GM12878 (cell line): ENCODE results near the gene USP37. TPM values are rescaled to one million over a fixed set of nuclear protein-coding genes. Genes with fewer than 3 reads are reported as not detected.

ENCODE experiments used
- ATAC-seq: fragments of 200-7000 bp; cut with Tn5 transposase; 3 replicates; pipeline ENCODE4 v1.9.1; 2020; ENCODE audit warnings: mild to moderate bottlenecking, moderate library complexity
- BruUV-seq: library from RNA; stranded (reverse); fragments of 400-500 nt; replicated peaks from 2 replicates; lab custom pipeline; 2021; lab: Mats Ljungman, UMichigan
- CTCF ChIA-PET: fragments of 300-600 bp; sonication (Branson Sonifier 250); formaldehyde crosslinking; extraction: SDS; loops from one replicate; lab custom pipeline; 2021; ENCODE audit warnings: inconsistent platforms; lab: Yijun Ruan, JAX
- POLR2A ChIA-PET: fragments of 350-600 bp; formaldehyde crosslinking; extraction: SDS; loops from one replicate; lab custom pipeline; 2021; ENCODE audit warnings: inconsistent platforms; lab: Charles Lee
- RAD21 ChIA-PET: fragments of 300-600 bp; sonication (Branson Sonifier 250); formaldehyde crosslinking; loops from one replicate; lab custom pipeline; 2023; ENCODE audit warnings: antibody characterized with exemption; ENCODE audit not compliant: unreplicated experiment; lab: Charles Lee
- SMC1A ChIA-PET: fragments of 300-600 bp; sonication (Branson Sonifier 250); formaldehyde crosslinking; loops from one replicate; lab custom pipeline; 2023; ENCODE audit not compliant: unreplicated experiment, uncharacterized antibody; lab: Charles Lee
- DNase-seq: peaks from one replicate; pipeline ENCODE4 v3.0.0-alpha.2; 2011; ENCODE audit warnings: low read depth, low spot score
- FAIRE-seq: peaks from 3 replicates; lab custom pipeline; 2011; peaks lifted over from hg19 to GRCh38; lab: Jason Lieb, UNC
- H2AFZ ChIP-seq: 2 replicates; pipeline ENCODE4 v1.6.0; 2011; ENCODE audit warnings: low read depth, low read length, control low read depth; ENCODE audit not compliant: control insufficient read depth
- H3K27ac ChIP-seq: 2 replicates; pipeline ENCODE4 v1.5.1; 2011; ENCODE audit warnings: control low read depth; ENCODE audit not compliant: control insufficient read depth, insufficient read depth
- H3K27me3 ChIP-seq, 2 experiments: replicated peaks in 1 of 2; 2 replicates each; pipeline versions ENCODE4 v1.6.0 to v1.6.1; 2011; ENCODE audit warnings: low read length in 1 of 2; ENCODE audit not compliant: control insufficient read depth in 2 of 2, insufficient read depth in 2 of 2
- H3K36me3 ChIP-seq, 2 experiments: 2 replicates each; pipeline ENCODE4 v1.5.1; 2011; ENCODE audit warnings: low read length in 1 of 2; ENCODE audit not compliant: control insufficient read depth in 2 of 2, insufficient read depth in 2 of 2
- H3K4me1 ChIP-seq: 2 replicates; pipeline ENCODE4 v1.6.1; 2011; ENCODE audit warnings: mild to moderate bottlenecking, low read length, moderate library complexity, mixed read lengths; ENCODE audit not compliant: control insufficient read depth, insufficient read depth
- H3K4me2 ChIP-seq: 2 replicates; pipeline ENCODE4 v1.6.0; 2011; ENCODE audit warnings: control low read depth; ENCODE audit not compliant: control insufficient read depth, insufficient read depth
- H3K4me3 ChIP-seq: fragments of 200-600 bp; sonication (generic); 2 replicates; pipeline ENCODE4 v1.5.1; 2016
- H3K79me2 ChIP-seq: 2 replicates; pipeline ENCODE4 v1.6.0; 2011; ENCODE audit warnings: low read length; ENCODE audit not compliant: control insufficient read depth, insufficient read depth
- H3K9ac ChIP-seq: 2 replicates; pipeline ENCODE4 v1.8.0; 2011; ENCODE audit warnings: low read length, control low read depth, mixed read lengths; ENCODE audit not compliant: control insufficient read depth, insufficient read depth
- H3K9me3 ChIP-seq: replicated peaks from 3 replicates; pipeline ENCODE4 v1.5.1; 2011; ENCODE audit warnings: mild to moderate bottlenecking, low read length; ENCODE audit not compliant: control insufficient read depth, insufficient read depth
- H4K20me1 ChIP-seq: 2 replicates; pipeline ENCODE4 v1.6.0; 2011; ENCODE audit not compliant: control insufficient read depth, insufficient read depth
- CHD2 ChIP-seq: IDR thresholded peaks from 2 replicates; pipeline ENCODE4 v1.6.1; 2011; ENCODE audit warnings: low read depth, low read length, improper control_type of control experiment, borderline replicate concordance
- FOS ChIP-seq: IDR thresholded peaks from 3 replicates; pipeline ENCODE4 v1.6.1; 2011; ENCODE audit warnings: borderline replicate concordance; ENCODE audit not compliant: insufficient read length; ENCODE audit errors: extremely low read depth
- NBN ChIP-seq: fragments of 450-650 bp; IDR thresholded peaks from 2 replicates; pipeline ENCODE4 v1.6.1; 2016
- PAX5 ChIP-seq: IDR thresholded peaks from 2 replicates; pipeline ENCODE4 v1.6.1; 2011; ENCODE audit warnings: low read depth, low read length, borderline replicate concordance
- PAX8 ChIP-seq: fragments of 450-650 bp; IDR thresholded peaks from 2 replicates; pipeline ENCODE4 v1.6.1; 2017; ENCODE audit warnings: mild to moderate bottlenecking, moderate library complexity
- POLR2AphosphoS5 ChIP-seq: IDR thresholded peaks from 2 replicates; pipeline ENCODE4 v1.6.1; 2011; ENCODE audit warnings: mild to moderate bottlenecking, low read length, inconsistent platforms
- RB1 ChIP-seq: fragments of 450-650 bp; formaldehyde crosslinking; IDR thresholded peaks from 2 replicates; pipeline ENCODE4 v1.6.1; 2017; ENCODE audit warnings: mild to moderate bottlenecking, borderline replicate concordance
- SIX5 ChIP-seq: IDR thresholded peaks from 2 replicates; pipeline ENCODE4 v1.6.1; 2011; ENCODE audit warnings: mild to moderate bottlenecking, low read depth, low read length, moderate library complexity; ENCODE audit not compliant: severe bottlenecking
- SMARCA5 ChIP-seq: fragments of 450-650 bp; IDR thresholded peaks from 2 replicates; pipeline ENCODE4 v1.6.1; 2017; ENCODE audit warnings: mild to moderate bottlenecking
- SRF ChIP-seq, 2 experiments: IDR thresholded peaks; 2 replicates each; pipeline ENCODE4 v1.6.1; 2011; ENCODE audit warnings: low read depth in 2 of 2, low read length in 2 of 2, mild to moderate bottlenecking in 1 of 2, moderate library complexity in 1 of 2
- TARDBP ChIP-seq: IDR thresholded peaks from 2 replicates; pipeline ENCODE4 v1.6.1; 2016; ENCODE audit warnings: borderline replicate concordance
- YY1 ChIP-seq: IDR thresholded peaks from 2 replicates; pipeline ENCODE4 v1.6.1; 2011; ENCODE audit warnings: low read depth, mild to moderate bottlenecking, low read length
- ZBED1 ChIP-seq: IDR thresholded peaks from 2 replicates; pipeline ENCODE4 v1.6.1; 2016; ENCODE audit warnings: borderline replicate concordance
- ZNF217 ChIP-seq: fragments of 450-650 bp; IDR thresholded peaks from 2 replicates; pipeline ENCODE4 v1.6.1; 2017; ENCODE audit warnings: antibody characterized with exemption, mild to moderate bottlenecking
- ZNF24 ChIP-seq: fragments of 450-650 bp; IDR thresholded peaks from 2 replicates; pipeline ENCODE4 v1.6.1; 2017; ENCODE audit warnings: antibody characterized with exemption, mild to moderate bottlenecking
- WGBS: methylation state at CpG from one replicate; pipeline ENCODE4 v1.1.6; 2016; ENCODE audit warnings: low lambda C conversion rate; ENCODE audit not compliant: insufficient replicate concordance, insufficient coverage; ENCODE audit errors: missing lambda C conversion rate; 5-methylcytosine and 5-hydroxymethylcytosine counted together
- in situ Hi-C: fragments of 300-500 bp; cut with MboI; formaldehyde crosslinking; loops from 9 replicates; pipeline ENCODE4 v1.14.3; 2018; ENCODE audit warnings: mixed read lengths
- intact Hi-C: fragments of 100-400 bp; cut with micrococcal nuclease; formaldehyde crosslinking; loops from one replicate; pipeline ENCODE4 v1.14.2; 2022; ENCODE audit not compliant: unreplicated experiment
- polyA plus RNA-seq, 11 experiments: library from polyadenylated mRNA; depleted of rRNA in 4 of 11; unstranded in 6 of 11; stranded (reverse) in 5 of 11; fragments of >200 nt; fragmentation: Nextera tagmentation in 4 of 11; fragmentation: Illumina TruSeq in 1 of 11; extraction: Ambion mirVana in 4 of 11; extraction: Trizol in 1 of 11; gene quantifications; 1 replicate in 1 of 11; 2 replicates in 10 of 11; pipeline versions ENCODE4 v1.2.1 to v1.2.3, GENCODE V29; 2011 to 2016; ENCODE audit warnings: inconsistent platforms in 2 of 11, missing spikeins in 2 of 11, low read depth in 1 of 11
- total RNA-seq, 4 experiments: library from RNA; depleted of rRNA in 3 of 4; stranded (reverse); fragments of >200 nt in 3 of 4; fragmentation: Illumina TruSeq in 1 of 4; extraction: Trizol in 1 of 4; gene quantifications; 2 replicates each; pipeline versions ENCODE4 v1.2.1 to v1.2.3, GENCODE V29; 2013 to 2021
- TF ChIP-seq, protein P1 (sequence below): IDR thresholded peaks from 2 replicates; pipeline ENCODE4 v1.6.1; 2012; ENCODE audit warnings: low read depth, low read length, improper control_type of control experiment
- TF ChIP-seq, protein P2 (sequence below): IDR thresholded peaks from 2 replicates; pipeline ENCODE4 v1.6.1; 2011; ENCODE audit warnings: low read depth, mild to moderate bottlenecking, low read length, moderate library complexity, borderline replicate concordance; ENCODE audit errors: extremely low read depth

The USP37 gene
- total and polyA plus RNA-seq, 10 of the 15 experiments (the other 5 are each of a cell fraction or from before 2014, with no cell fraction given), result 2.8 to 16.0 (median 10.4) TPM

DNA sequence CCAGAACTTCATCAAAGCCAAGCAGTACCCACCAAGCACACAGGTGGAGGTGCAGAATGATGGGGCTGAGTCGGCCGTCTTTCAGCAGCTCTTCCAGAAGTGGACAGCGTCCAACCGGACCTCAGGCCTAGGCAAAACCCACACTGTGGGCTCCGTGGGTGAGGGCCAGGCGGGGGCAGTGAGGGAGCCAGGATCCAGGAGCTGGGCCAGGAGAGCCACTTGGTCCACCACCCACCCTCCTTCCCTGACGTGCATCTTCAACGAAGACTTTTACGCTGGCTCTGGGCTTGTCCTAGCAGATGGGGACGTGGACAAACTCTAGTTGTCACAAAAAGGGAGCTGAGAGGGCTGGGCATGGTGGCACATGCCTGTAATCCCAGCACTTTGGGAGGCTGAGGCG lies 137.4 kb downstream of the USP37 start:
- ChIA-PET POLR2A (no interaction called here), CTCF (interaction anchor here (0.6 to 1.5 kb wide), 2 partner anchors 12 to 222 kb away, joined by 3 read pairs; partner anchors contain the start of gene VIL1), RAD21 (no interaction called here), SMC1A (no interaction called here)
- DNase-seq (no peak), ATAC-seq (no peak), FAIRE-seq (no peak)
- Histone ChIP-seq H3K36me3 (no peaks in the 10 kb centered on the region), H3K27me3 (no peaks in the 10 kb centered on the region), H3K27ac (no peak overlapping the region), H3K9me3 (no peaks in the 10 kb centered on the region), H4K20me1 (no peaks in the 10 kb centered on the region), H3K4me3 (no peak overlapping the region), H3K4me1 (no peaks in the 10 kb centered on the region), H3K79me2 (no peaks in the 10 kb centered on the region), H3K4me2 (no peak overlapping the region), H3K9ac (no peak overlapping the region), H2AFZ (no peak overlapping the region)
- BruUV-seq, result no TSS peak
- 60% methylated on average over 11 of the region's 11 CpGs for WGBS
- in situ Hi-C loops (no loop called here), intact Hi-C loops (no loop called here)
- TF ChIP-seq CHD2 (no peak), ZNF24 (no peak), RB1 (no peak), ZBED1 (no peak), PAX8 (no peak), SRF (IDR thresholded peaks at IDR 0.05; ENCODE audit: low read depth in 2 of 2, low read length in 2 of 2) (no peak), POLR2AphosphoS5 (no peak), TARDBP (no peak), FOS (no peak), YY1 (no peak), SIX5 (no peak), PAX5 (no peak), ZNF217 (no peak), NBN (no peak), SMARCA5 (no peak)
- TF ChIP-seq, protein P1, sequence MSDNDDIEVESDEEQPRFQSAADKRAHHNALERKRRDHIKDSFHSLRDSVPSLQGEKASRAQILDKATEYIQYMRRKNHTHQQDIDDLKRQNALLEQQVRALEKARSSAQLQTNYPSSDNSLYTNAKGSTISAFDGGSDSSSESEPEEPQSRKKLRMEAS, result no peak
- TF ChIP-seq, protein P2, sequence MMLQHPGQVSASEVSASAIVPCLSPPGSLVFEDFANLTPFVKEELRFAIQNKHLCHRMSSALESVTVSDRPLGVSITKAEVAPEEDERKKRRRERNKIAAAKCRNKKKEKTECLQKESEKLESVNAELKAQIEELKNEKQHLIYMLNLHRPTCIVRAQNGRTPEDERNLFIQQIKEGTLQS, result no peak
